ES-I3 (cell line): ENCODE results near the gene HOXA13.

ENCODE experiments used
- H3K36me3 ChIP-seq: 2 replicates; pipeline ENCODE4 v1.6.1; 2013; ENCODE audit warnings: mild to moderate bottlenecking, low read length, control low read depth, moderate library complexity; ENCODE audit not compliant: insufficient read depth
- H3K4me1 ChIP-seq: 2 replicates; pipeline ENCODE4 v1.6.1; 2013; ENCODE audit warnings: mild to moderate bottlenecking, control low read depth, low read length; ENCODE audit not compliant: insufficient read depth
- H3K9ac ChIP-seq: 2 replicates; pipeline ENCODE4 v1.6.1; 2013; ENCODE audit warnings: low read depth, mild to moderate bottlenecking, low read length, moderate library complexity
- H3K9me3 ChIP-seq: 2 replicates; pipeline ENCODE4 v1.6.1; 2013; ENCODE audit warnings: mild to moderate bottlenecking, low read length, moderate library complexity; ENCODE audit not compliant: control insufficient read depth, insufficient read depth

Gene HOXA13

DNA sequence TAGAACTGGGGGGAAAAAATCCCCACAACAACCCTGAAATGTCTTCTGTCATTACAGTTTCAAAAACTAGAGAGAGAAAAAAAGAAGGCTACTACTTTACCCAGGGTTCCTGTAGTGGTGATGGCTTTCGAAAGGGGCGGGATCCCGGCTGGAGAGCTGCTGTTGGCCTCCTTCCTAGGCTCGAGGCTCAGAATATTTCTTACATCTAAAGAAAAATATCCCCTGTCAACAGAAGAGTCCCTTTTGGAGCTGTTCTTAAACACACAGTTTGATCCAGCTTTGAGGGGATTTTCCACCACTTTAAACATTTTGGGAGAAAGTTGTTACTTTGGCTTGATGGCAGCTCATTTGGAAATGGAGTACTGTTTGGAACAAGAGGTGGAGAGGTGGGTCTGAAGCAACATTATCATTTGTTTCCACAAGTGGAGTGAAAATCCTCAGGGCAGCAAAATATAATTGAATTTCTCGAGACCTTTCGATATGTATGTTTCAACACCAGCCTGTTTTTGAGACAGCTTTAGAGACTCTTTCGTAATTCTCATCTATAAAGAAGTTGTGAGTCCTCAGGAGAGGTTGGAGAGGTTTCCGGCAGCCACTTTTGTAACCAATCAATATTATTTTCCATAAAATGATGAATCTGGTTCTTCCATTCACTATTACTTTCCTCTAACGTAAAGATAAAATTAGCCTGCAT lies 5.1 kb downstream of the HOXA13 start:
- 0 out of 2 replicates have a peak, but pooled peaks cover 4% of the 10 kb centered on the region for H3K4me1 ChIP-seq
- no peaks in the 10 kb centered on the region; the same call in 1 of the 2 replicates for H3K9me3 ChIP-seq
- H3K9ac ChIP-seq = no peak overlapping the region

DNA sequence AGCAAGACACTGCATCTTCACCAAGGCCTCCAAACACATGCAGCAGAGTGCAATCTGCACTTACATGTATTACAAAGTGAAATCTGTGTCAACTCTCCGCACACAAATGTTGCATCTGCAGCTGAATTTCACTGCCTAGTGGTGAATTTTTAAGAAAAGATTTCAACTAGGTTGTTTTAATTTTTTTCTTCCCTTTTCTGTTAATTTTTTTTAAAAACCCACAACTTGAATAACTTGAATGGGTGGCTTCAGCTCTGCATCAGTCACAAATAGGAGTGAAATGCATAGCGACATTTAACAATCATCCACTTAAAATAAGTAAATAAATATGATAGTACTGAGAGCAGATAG lies 5.9 kb downstream of the HOXA13 start:
- H3K36me3 ChIP-seq = no peaks in the 10 kb centered on the region
- no peaks in the 10 kb centered on the region; the same call in 1 of the 2 replicates for H3K9me3 ChIP-seq
- no peak overlapping the region for H3K9ac ChIP-seq
- H3K4me1 ChIP-seq = 0 out of 2 replicates have a peak, but pooled peaks cover 4% of the 10 kb centered on the region

More for the DNA sequence above, 5.1 kb downstream of the HOXA13 start:
- H3K36me3 ChIP-seq = no peaks in the 10 kb centered on the region

DNA sequence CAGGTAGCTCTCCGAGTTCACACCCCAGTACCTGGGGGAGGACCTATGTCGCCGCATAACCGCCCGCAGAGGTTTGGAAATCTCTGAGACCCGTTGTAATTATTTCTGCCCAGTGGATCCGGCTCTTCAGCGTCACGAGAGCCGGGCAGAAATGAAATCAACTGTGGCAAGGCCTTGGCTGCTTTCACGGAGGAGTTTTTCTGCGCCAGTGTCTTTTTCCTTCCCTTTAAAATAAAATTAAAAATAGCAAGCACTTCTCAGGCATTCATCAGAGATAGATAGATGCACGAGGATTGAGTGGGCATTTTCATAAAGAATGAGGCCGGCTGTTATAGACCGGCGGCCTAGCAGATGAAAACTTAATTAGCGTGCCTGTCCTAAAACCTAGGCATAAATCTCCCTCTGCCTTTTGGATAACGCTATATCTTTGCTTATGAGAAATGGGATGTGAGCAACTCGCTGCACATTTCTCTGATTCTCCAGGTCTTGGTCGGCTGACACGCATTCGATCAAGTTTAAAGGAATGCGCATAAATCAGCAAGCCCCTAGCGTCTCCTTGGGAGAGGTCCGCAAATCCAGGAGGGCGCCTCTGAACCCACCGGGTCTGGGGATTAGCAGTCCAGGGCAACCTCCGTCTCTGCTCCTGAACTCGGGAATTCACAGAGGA lies 6.4 kb downstream of the HOXA13 start:
- H3K9ac ChIP-seq = no peak overlapping the region
- 0 out of 2 replicates have a peak, but pooled peaks cover 4% of the 10 kb centered on the region for H3K4me1 ChIP-seq
- no peaks in the 10 kb centered on the region for H3K36me3 ChIP-seq
- H3K9me3 ChIP-seq = no peaks in the 10 kb centered on the region; the same call in 1 of the 2 replicates

DNA sequence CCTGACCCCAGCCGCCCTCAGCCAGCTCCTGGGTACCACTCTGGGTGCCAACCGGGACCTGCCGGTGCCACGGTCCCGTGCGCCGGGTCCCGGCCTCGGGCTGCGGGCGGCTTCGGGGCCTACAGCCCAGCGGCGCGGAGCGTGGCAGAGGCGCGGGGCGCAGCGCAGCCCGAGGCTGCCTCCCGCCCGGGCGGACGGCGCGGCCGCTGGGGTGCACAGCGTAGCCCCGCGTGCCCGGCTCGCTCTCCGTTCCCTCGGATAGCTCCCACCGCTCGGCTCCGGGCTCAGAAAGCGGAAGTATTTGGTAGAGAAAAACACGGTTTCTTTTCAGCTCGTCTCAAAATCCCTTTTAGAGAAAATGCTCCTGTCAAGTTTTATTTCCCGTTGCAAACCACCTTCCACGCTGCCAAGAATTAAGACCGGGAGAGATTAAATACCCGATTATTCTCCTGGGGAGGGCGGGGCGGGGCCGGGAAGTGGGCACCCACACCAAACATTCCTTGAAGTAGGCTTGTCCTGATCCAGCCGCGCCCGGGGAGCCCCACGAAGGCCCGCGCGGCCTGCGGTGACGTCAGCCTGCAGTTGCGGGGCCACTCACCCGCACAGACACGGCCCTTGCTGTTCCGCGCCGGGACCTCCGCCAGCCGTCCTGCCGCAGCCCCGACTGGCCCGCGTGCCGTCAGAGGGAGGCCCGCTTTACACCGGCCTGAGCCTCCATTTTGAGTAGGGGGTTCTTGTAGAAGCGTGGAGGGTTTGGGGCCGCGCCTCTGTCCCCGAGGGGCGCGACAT lies 7.2 kb downstream of the HOXA13 start:
- H3K36me3 ChIP-seq = no peaks in the 10 kb centered on the region
- no peaks in the 10 kb centered on the region; the same call in 1 of the 2 replicates for H3K9me3 ChIP-seq
- 0 out of 2 replicates have a peak, but pooled peaks cover 4% of the 10 kb centered on the region for H3K4me1 ChIP-seq
- no peak overlapping the region; the same call in 1 of the 2 replicates for H3K9ac ChIP-seq

DNA sequence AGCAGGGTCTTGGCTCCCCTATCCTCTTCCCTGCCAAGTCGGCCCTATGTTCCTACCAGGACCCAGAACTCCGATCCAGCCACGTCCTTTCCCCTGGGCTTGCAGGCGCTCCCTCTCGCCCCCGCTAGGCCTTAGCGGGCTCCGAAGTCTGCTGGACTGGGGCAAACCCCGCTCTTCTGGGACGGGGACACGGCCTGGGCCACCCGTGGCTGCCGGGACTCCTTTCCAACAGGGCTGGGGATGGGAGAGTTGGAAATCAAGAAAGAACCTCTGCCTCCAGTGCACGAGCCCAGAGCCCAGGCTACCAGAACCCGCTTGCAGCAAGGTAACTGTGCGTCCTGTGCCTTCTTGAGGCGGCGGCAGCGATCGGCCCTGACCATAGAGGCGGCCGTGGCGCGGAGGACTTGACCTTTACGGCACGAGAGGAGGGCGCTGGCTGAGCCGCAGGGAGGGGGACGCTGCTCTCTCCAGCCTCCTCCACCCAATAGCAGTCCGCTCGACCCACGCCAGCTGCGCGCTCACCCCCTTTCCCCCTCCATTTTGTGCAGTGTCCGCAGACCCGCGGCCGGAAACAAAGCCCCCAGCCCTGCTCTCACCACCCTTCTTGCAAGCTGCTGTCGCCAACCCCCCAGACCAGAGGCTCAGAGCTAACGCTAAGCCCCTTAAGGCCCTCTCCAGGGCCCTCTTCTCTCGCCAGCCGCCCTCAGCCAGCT lies 7.9 kb downstream of the HOXA13 start:
- Histone ChIP-seq H3K9ac (no peak overlapping the region; the same call in 1 of the 2 replicates), H3K4me1 (0 out of 2 replicates have a peak, but pooled peaks cover 4% of the 10 kb centered on the region)

DNA sequence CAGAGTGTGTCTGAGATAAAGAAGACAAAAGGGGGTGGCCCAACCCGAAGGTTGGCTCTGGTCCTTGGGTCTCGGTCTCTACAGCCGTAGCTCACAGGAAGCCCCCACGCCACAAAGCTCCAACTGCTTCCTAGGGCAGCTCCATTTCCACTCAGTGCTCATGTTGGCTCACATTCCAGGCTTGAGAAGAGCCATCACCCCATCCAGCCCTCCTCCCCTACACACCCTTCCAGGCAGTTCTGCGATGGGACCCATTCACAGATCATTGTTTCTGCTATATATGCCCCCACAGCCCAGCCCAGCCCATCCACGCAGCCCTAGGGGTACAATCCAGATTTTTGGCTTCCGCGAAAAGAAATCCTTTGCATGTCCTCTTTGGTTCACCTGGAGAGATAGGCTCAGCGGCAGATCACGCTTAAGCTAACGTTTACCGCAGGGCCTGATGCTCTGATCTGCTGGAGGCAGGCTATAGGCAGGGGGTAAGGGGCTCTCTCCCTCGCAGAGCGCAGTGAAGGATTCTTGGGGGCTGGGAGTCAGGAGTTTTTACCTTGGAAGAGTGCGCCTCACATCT lies 8.6 kb downstream of the HOXA13 start:
- H3K4me1 ChIP-seq = 0 out of 2 replicates have a peak, but pooled peaks cover 4% of the 10 kb centered on the region
- H3K9me3 ChIP-seq = no peaks in the 10 kb centered on the region
- no peak overlapping the region for H3K9ac ChIP-seq
- no peaks in the 10 kb centered on the region for H3K36me3 ChIP-seq

More for the DNA sequence above, 7.9 kb downstream of the HOXA13 start:
- no peaks in the 10 kb centered on the region for H3K36me3 ChIP-seq
- no peaks in the 10 kb centered on the region for H3K9me3 ChIP-seq

DNA sequence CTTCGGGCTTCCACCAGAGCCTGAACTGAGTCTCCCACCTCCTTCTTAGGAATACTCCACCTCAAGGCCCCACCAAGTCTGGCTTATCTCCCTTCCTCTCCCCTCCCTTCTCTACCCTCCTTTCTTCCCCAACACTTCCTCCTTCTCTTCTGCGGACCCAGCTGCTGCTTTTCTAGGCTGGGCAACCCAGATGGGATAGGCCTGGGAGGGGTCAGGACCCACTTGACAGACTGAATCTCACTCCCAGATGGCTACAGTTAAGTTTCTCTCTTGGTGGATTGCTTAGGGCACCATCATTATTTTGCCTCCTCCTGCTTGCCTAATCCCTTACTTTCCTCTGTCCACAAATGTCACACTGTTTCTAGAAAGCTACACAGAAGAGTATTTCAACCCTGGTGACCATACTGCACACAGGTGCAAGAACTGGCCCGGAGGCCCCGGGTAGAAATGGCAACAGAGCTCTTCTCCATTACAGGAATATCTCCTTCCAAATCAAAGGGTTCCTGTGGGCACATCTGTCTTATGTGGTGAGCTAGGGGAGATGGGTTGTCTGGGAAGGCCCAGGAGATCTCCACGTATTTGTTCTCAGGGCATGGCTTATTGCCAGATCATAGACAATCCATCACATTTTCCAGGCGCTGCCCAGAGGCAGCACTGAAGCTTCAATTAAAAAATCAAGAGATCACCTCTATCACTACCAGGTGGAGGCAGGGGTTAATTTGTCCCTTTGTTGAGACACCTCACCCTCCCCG lies 9.7 kb downstream of the HOXA13 start:
- peaks cover 11% of the 10 kb centered on the region; the same call in 1 of the 2 replicates for H3K4me1 ChIP-seq
- H3K9me3 ChIP-seq = no peaks in the 10 kb centered on the region
- H3K9ac ChIP-seq = no peak overlapping the region
- H3K36me3 ChIP-seq = no peaks in the 10 kb centered on the region

DNA sequence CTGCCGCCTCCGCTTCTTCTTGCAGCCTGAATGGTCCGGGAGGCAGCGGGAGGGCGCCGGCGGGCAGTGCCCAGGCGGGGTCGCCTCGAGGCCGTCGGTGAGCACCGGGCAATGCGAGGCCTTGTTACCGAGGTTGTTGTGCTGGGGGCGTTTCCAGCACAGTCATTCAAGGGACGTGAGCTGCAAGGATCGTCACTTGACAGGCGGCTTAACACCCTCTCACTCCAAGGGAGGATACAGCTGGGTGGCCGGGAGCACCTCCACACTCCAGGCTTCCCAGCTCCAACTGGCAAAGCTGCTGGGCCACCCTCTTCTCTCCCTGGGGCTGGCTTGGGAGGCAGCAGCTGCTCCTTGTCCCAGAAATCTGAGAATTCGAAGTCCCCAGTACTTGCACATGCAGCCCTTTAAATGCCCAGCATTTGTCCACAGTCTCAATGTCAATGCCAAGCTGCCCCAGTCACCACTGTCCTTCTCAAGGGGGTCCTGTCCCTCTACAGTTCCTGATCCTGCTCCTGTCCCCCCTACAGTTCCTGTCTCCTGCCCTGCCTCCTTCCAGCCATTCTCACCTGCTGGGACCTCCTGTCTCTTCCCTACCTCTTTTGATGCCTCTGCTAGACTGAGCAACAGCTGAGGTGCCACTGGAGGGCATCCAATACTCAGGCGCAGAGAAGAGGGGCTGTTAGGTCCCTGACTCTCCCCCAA lies 10.4 kb downstream of the HOXA13 start:
- no peaks in the 10 kb centered on the region for H3K36me3 ChIP-seq
- peaks cover 11% of the 10 kb centered on the region; the same call in 1 of the 2 replicates for H3K4me1 ChIP-seq
- no peak overlapping the region for H3K9ac ChIP-seq

DNA sequence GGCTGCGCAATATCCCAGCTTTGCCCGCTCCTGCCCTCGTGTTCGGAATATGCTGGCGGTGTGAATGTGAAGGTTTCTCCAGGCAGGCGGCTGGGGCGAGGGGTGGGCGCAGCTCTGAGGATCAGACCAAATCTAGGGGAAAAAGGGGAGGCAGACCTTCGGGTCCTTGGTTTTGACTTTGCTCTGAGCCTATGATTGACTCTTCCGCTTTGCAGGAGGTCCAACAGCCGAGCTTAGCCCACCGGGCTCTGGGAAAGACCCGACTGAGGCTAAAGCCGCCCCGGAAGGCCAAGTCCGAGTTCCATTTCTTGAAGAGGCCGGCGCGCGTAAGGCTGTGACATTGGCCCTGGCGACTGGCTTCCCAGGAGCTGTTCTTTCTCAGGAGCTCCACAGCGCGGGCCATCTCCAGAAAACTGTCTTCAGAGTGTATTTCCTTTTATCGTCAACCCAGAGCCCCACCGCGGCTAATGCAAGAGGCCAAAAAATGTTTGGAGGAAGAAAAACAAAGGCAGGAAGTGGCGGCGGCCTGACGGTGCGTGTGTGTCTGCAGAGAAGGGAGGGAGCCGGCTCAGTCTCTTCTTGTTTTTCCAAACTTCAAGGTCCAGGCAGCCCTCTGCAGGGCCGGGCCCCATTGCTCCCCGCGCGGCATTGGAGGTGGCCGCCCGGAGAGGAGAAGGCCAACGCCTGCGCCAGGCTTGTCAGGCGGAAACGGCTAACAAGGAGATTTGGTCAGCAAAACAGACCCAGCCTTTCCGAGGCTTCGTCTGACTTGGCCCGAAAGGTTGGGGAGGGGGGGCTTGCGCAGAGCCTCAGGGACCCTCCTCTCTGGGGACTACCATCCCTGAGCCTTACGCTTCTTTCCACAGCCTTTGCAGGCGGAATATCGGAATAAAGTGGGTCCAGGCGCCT lies 11.3 kb downstream of the HOXA13 start:
- H3K4me1 ChIP-seq = peaks cover 11% of the 10 kb centered on the region; the same call in 1 of the 2 replicates
- no peaks in the 10 kb centered on the region for H3K36me3 ChIP-seq
- no peak overlapping the region; the same call in 1 of the 2 replicates for H3K9ac ChIP-seq

More for the DNA sequence above, 10.4 kb downstream of the HOXA13 start:
- no peaks in the 10 kb centered on the region for H3K9me3 ChIP-seq

DNA sequence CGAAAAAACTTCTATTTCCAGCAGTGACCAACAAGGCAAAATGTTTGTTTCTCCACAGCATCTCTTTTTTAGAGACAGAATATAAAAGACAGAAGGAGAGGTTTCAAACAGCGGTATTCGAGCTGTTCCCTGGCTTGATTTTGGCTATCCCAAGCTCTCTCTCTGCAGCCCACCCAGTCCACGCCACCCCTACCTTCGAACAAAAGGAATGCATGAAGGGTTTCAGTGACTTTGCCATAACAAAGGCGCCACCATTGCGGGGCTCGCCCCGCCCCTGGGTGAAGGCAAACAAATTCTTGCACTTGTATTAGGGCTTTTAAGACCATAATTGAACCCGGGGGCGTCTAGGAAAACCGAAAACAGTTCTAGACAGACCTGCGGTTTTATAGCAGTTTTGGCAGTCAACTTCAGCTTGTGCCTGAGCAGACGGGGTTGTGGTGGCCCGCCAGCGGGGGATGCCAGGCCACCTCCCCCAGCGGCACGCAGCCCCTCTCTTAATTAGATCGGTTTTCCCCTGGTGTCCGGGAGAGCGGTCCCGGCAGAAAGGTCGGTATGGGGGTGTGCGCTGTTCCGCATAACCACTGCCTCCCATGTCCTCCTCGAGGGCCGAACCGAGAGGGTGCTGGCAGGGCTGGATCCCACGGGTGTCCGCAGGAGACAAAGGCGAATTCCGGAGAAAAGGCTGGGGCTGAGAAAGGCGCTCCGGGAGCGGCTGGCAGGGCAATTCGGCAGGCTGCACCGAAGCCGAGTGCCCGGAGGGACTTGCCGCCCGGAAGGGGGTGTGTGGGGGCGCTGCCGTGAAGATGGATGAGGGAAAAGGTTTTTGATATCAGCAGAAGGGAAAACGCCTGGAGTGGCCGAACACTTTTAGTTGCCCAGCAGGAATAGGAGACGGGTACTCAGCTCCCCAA lies 12.2 kb downstream of the HOXA13 start:
- no peaks in the 10 kb centered on the region for H3K36me3 ChIP-seq
- H3K4me1 ChIP-seq = peaks cover 11% of the 10 kb centered on the region; the same call in 1 of the 2 replicates
- no peak overlapping the region for H3K9ac ChIP-seq
- no peaks in the 10 kb centered on the region for H3K9me3 ChIP-seq

More for the DNA sequence above, 11.3 kb downstream of the HOXA13 start:
- no peaks in the 10 kb centered on the region for H3K9me3 ChIP-seq
